Osteoblast (primary cell): ENCODE data around the gene NTRK1. TPM values are rescaled to one million over a fixed set of nuclear protein-coding genes. Genes with fewer than 3 reads are reported as not detected.

Experiments
- DNase-seq: peaks from one replicate; pipeline ENCODE4 v3.0.0; 2011; ENCODE audit warnings: low spot score, mixed read lengths; ENCODE audit not compliant: insufficient read length; ENCODE audit errors: missing footprints
- H2AFZ ChIP-seq: 2 replicates; pipeline ENCODE4 v1.6.0; 2011; ENCODE audit warnings: mild to moderate bottlenecking, low read length
- H3K27ac ChIP-seq: 2 replicates; pipeline ENCODE4 v1.5.1; 2011; ENCODE audit warnings: mild to moderate bottlenecking, low read depth, low read length, moderate library complexity
- H3K27me3 ChIP-seq: 2 replicates; pipeline ENCODE4 v1.6.0; 2012; ENCODE audit warnings: mild to moderate bottlenecking, control low read depth, inconsistent platforms, low read length, moderate library complexity; ENCODE audit not compliant: insufficient read depth
- H3K36me3 ChIP-seq: 2 replicates; pipeline ENCODE4 v1.5.1; 2011; ENCODE audit warnings: mild to moderate bottlenecking, low read length, control low read depth, moderate library complexity; ENCODE audit not compliant: insufficient read depth
- H3K4me1 ChIP-seq: 2 replicates; pipeline ENCODE4 v1.5.1; 2011; ENCODE audit warnings: mild to moderate bottlenecking, low read length, control low read depth, moderate library complexity; ENCODE audit not compliant: insufficient read depth
- H3K4me2 ChIP-seq: 2 replicates; pipeline ENCODE4 v1.6.0; 2011; ENCODE audit warnings: mild to moderate bottlenecking, low read length; ENCODE audit not compliant: insufficient read depth
- H3K4me3 ChIP-seq: fragments of 200-600 bp; sonication (generic); 3 replicates; pipeline ENCODE4 v1.5.1; 2012; ENCODE audit warnings: mild to moderate bottlenecking, low read length, inconsistent platforms; ENCODE audit not compliant: insufficient read depth
- H3K79me2 ChIP-seq: 2 replicates; pipeline ENCODE4 v1.6.0; 2012; ENCODE audit warnings: mild to moderate bottlenecking, low read length, control low read depth, inconsistent platforms; ENCODE audit not compliant: insufficient read depth
- H3K9me3 ChIP-seq: 2 replicates; pipeline ENCODE4 v1.5.1; 2011; ENCODE audit warnings: low read depth, low read length, control low read depth
- H4K20me1 ChIP-seq: 2 replicates; pipeline ENCODE4 v1.6.0; 2012; ENCODE audit warnings: mild to moderate bottlenecking, low read length, control low read depth; ENCODE audit not compliant: insufficient read depth
- CTCF ChIP-seq: IDR thresholded peaks from 2 replicates; pipeline ENCODE4 v1.5.1; 2011; ENCODE audit warnings: mild to moderate bottlenecking, low read depth, low read length, moderate library complexity; ENCODE audit errors: extremely low read depth
- total RNA-seq: library from RNA; depleted of rRNA; stranded (reverse); fragments of >200 nt; gene quantifications from 2 replicates; pipeline ENCODE4 v1.2.3, GENCODE V29; 2012

NTRK1 gene
- total RNA-seq, 1 donor = 0.36 TPM

GRCh38 chr1:156863631-156864030, 3.0 kb downstream of the NTRK1 start:
- TF ChIP-seq CTCF = no peak
- no peak overlapping the region for H3K4me2 ChIP-seq
- H3K27me3 ChIP-seq = peaks cover 54% of the 10 kb centered on the region

GRCh38 chr1:156864796-156865195, 4.1 kb downstream of the NTRK1 start:
- H3K4me3 ChIP-seq = no peak overlapping the region
- H2AFZ ChIP-seq = no peak overlapping the region
- no peaks in the 10 kb centered on the region for H3K9me3 ChIP-seq
- peaks cover 8% of the 10 kb centered on the region for H3K4me1 ChIP-seq
- no peak overlapping the region for H3K4me2 ChIP-seq
- H3K36me3 ChIP-seq = no peaks in the 10 kb centered on the region
- no peak for TF ChIP-seq CTCF
- peaks cover 43% of the 10 kb centered on the region for H3K27me3 ChIP-seq
- DNase-seq = no peak
- no peaks in the 10 kb centered on the region for H4K20me1 ChIP-seq
- H3K79me2 ChIP-seq = no peaks in the 10 kb centered on the region
- no peak overlapping the region for H3K27ac ChIP-seq

More at GRCh38 chr1:156863631-156864030, 3.0 kb downstream of the NTRK1 start:
- Histone ChIP-seq H3K4me1 (peaks cover 14% of the 10 kb centered on the region), H3K27ac (no peak overlapping the region), H4K20me1 (no peaks in the 10 kb centered on the region), H3K9me3 (no peaks in the 10 kb centered on the region), H3K79me2 (no peaks in the 10 kb centered on the region), H2AFZ (no peak overlapping the region), H3K4me3 (no peak overlapping the region), H3K36me3 (no peaks in the 10 kb centered on the region)
- no peak for DNase-seq

GRCh38 chr1:156865258-156865657, 4.6 kb downstream of the NTRK1 start:
- no peak for TF ChIP-seq CTCF
- H2AFZ ChIP-seq = no peak overlapping the region
- peaks cover 8% of the 10 kb centered on the region for H3K4me1 ChIP-seq
- no peaks in the 10 kb centered on the region for H3K79me2 ChIP-seq
- H3K4me2 ChIP-seq = no peak overlapping the region
- no peak overlapping the region for H3K4me3 ChIP-seq
- no peaks in the 10 kb centered on the region for H3K36me3 ChIP-seq
- H3K27ac ChIP-seq = no peak overlapping the region
- peaks cover 39% of the 10 kb centered on the region for H3K27me3 ChIP-seq
- no peaks in the 10 kb centered on the region for H4K20me1 ChIP-seq
- no peak for DNase-seq
- H3K9me3 ChIP-seq = no peaks in the 10 kb centered on the region

GRCh38 chr1:156865865-156866248, 5.2 kb downstream of the NTRK1 start:
- no peaks in the 10 kb centered on the region for H3K79me2 ChIP-seq
- peaks cover 33% of the 10 kb centered on the region for H3K27me3 ChIP-seq
- H2AFZ ChIP-seq = no peak overlapping the region
- no peak overlapping the region for H3K4me3 ChIP-seq
- H3K4me2 ChIP-seq = no peak overlapping the region
- H3K36me3 ChIP-seq = no peaks in the 10 kb centered on the region
- no peak for TF ChIP-seq CTCF
- no peak overlapping the region for H3K27ac ChIP-seq
- H3K4me1 ChIP-seq = peaks cover 9% of the 10 kb centered on the region
- DNase-seq = no peak
- no peaks in the 10 kb centered on the region for H3K9me3 ChIP-seq
- no peaks in the 10 kb centered on the region for H4K20me1 ChIP-seq
